Measurements from ENCODE around the gene SMURF1. TPM values are rescaled to one million over a fixed set of nuclear protein-coding genes. Genes with fewer than 3 reads are reported as not detected.

Gene SMURF1
- total RNA-seq, 2 experiments from 2014 or later, result 12.4 to 13.4 TPM

DNA sequence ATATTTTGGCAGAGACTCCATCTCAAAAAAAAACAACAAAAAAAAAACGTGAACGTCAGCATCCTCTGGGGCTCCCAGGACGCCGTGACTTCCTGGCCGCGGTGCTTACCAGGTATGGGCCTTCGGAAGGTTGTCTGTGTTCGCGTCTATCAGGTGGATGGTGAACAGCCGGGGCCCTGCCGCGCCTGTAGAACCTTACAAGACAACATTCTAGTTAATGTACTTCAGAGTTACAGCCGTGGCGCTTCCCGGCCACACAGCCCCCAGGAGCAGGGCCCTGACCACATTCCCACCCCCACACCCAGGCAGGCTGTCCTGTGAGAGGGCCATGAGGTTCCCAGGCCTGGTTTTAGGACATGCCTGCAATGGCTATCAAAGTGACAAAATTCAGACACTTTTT, 111.0 kb downstream of the SMURF1 start:
- no peak for ATAC-seq
- Mint-ChIP-seq H3K4me3 (no peak overlapping the region), H3K27me3 (no peaks in the 10 kb centered on the region), H3K9me3 (ENCODE audit: low read depth) (no peaks in the 10 kb centered on the region), H3K27ac (no peak overlapping the region), H3K4me1 (no peaks in the 10 kb centered on the region), H3K36me3 (ENCODE audit: low read depth) (peaks cover 48% of the 10 kb centered on the region)
- intact Hi-C loops (cut with DNase I, micrococcal nuclease), result loop anchor here in 1 of 2 experiments (10.0 kb wide), 1 partner anchor 202 kb away; no protein-coding TSS in a partner anchor
- ChIA-PET POLR2A (no interaction called here), CTCF (interaction anchor here (1.4 kb wide), 1 partner anchor 16 kb away, joined by 3 read pairs; no protein-coding TSS in a partner anchor)
- DNase-seq, result no peak

- Mint-ChIP-seq H3K9me3 (ENCODE audit: low read depth) (no peaks in the 10 kb centered on the region), H3K27ac (no peak overlapping the region), H3K4me3 (no peak overlapping the region), H3K4me1 (peaks cover 3% of the 10 kb centered on the region), H3K27me3 (no peaks in the 10 kb centered on the region), H3K36me3 (ENCODE audit: low read depth) (peaks cover 41% of the 10 kb centered on the region)
- intact Hi-C loops (cut with DNase I, micrococcal nuclease), result loop anchor here in 1 of 2 experiments (10.0 kb wide), 1 partner anchor 203 kb away; no protein-coding TSS in a partner anchor
- POLR2A ChIA-PET, result no interaction called here
- ATAC-seq (no peak), DNase-seq (no peak)
- CTCF ChIA-PET, result interaction anchor here (1.4 to 2.1 kb wide), 2 partner anchors 8 to 15 kb away, joined by 3 to 9 read pairs; no protein-coding TSS in a partner anchor
Measured at GRCh38 chr7:99031496-99031895, 112.4 kb downstream of the SMURF1 start.

DNA sequence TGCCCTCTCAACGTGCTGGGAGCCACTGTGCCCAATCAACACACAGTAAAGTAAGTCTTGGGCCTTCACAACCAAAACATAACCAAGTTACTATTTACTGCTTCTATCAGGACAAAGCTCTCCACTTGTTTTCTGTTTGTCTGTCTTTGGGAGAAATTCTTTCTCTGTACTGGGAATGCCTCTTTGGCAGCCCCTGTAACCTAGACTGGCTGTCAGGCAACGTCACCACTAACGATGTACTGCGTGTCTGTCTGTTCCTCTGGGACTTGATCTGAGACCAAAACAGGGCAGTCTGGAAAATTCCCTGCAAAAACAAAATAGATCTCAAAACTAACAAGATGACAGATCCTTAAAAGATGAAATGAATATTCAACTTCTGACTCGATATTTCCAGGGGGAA, 113.0 kb downstream of the SMURF1 start:
- intact Hi-C loops (cut with DNase I, micrococcal nuclease), result loop anchor here in 1 of 2 experiments (10.0 kb wide), 1 partner anchor 204 kb away; no protein-coding TSS in a partner anchor
- peaks cover 37% of the 10 kb centered on the region for H3K36me3 Mint-ChIP-seq (ENCODE audit: low read depth)
- CTCF ChIA-PET, result interaction anchor here (0.6 to 2.1 kb wide), 3 partner anchors 9 to 330 kb away, joined by 3 to 9 read pairs (median 3); no protein-coding TSS in a partner anchor
- POLR2A ChIA-PET, result no interaction called here
- no peaks in the 10 kb centered on the region for H3K9me3 Mint-ChIP-seq (ENCODE audit: low read depth)
- H3K27ac Mint-ChIP-seq, result peak overlapping the region; percentile 32
- H3K4me1 Mint-ChIP-seq, result peaks cover 3% of the 10 kb centered on the region
- no peak for ATAC-seq
- H3K27me3 Mint-ChIP-seq, result no peaks in the 10 kb centered on the region
- no peak overlapping the region for H3K4me3 Mint-ChIP-seq
- no peak for DNase-seq

DNA sequence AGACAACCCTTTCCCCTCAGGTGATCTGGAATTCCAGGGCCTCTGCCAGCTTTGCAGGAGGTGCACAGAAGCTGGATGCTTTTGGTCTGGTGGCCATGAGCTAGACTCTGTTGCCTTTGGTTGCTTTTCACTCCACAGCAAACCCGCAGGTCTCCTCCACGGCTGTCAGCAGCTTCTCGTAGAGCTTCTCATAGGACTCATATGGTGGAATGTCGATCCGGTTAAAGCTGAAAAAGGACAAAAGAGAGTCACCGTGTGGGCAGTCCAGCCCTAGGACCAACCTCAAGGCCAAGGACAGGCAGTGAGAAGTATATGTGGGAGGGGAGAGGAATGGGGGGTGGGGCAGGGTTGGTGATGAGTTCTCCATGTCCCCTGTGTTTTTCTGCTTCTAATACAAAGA, 113.5 kb downstream of the SMURF1 start:
- Mint-ChIP-seq H3K4me3 (no peak overlapping the region), H3K36me3 (ENCODE audit: low read depth) (peaks cover 32% of the 10 kb centered on the region), H3K4me1 (peaks cover 3% of the 10 kb centered on the region), H3K9me3 (ENCODE audit: low read depth) (no peaks in the 10 kb centered on the region), H3K27me3 (no peaks in the 10 kb centered on the region), H3K27ac (no peak overlapping the region)
- intact Hi-C loops (cut with DNase I, micrococcal nuclease), result loop anchor here in 1 of 2 experiments (10.0 kb wide), 1 partner anchor 204 kb away; no protein-coding TSS in a partner anchor
- ATAC-seq (no peak), DNase-seq (no peak)
- CTCF ChIA-PET, result interaction anchor here (0.6 to 2.1 kb wide), 4 partner anchors 9 to 330 kb away, joined by 3 to 9 read pairs (median 3); no protein-coding TSS in a partner anchor
- POLR2A ChIA-PET, result interaction anchor here (0.6 kb wide), 1 partner anchor 441 kb away, joined by 5 read pairs; no protein-coding TSS in a partner anchor

GRCh38 chr7:99029466-99030435, 114.2 kb downstream of the SMURF1 start:
- ChIA-PET CTCF (interaction anchor here (0.6 to 2.1 kb wide), 4 partner anchors 10 to 331 kb away, joined by 3 to 9 read pairs (median 3); no protein-coding TSS in a partner anchor), POLR2A (interaction anchor here (0.6 kb wide), 1 partner anchor 442 kb away, joined by 5 read pairs; no protein-coding TSS in a partner anchor)
- H3K27me3 Mint-ChIP-seq, result no peaks in the 10 kb centered on the region
- ATAC-seq (no peak), DNase-seq (no peak)
- no peak overlapping the region for H3K4me3 Mint-ChIP-seq
- H3K4me1 Mint-ChIP-seq, result peaks cover 3% of the 10 kb centered on the region
- peak overlapping the region; percentile 58 for H3K27ac Mint-ChIP-seq
- peaks cover 30% of the 10 kb centered on the region for H3K36me3 Mint-ChIP-seq (ENCODE audit: low read depth)
- H3K9me3 Mint-ChIP-seq (ENCODE audit: low read depth), result no peaks in the 10 kb centered on the region
- intact Hi-C loops (cut with DNase I, micrococcal nuclease), result loop anchor here in 1 of 2 experiments (10.0 kb wide), 1 partner anchor 205 kb away; no protein-coding TSS in a partner anchor

- Mint-ChIP-seq H3K36me3 (ENCODE audit: low read depth) (peaks cover 30% of the 10 kb centered on the region), H3K4me1 (peaks cover 3% of the 10 kb centered on the region), H3K27me3 (no peaks in the 10 kb centered on the region), H3K27ac (peak overlapping the region; percentile 58), H3K4me3 (no peak overlapping the region), H3K9me3 (ENCODE audit: low read depth) (no peaks in the 10 kb centered on the region)
- intact Hi-C loops (cut with DNase I, micrococcal nuclease), result no loop called here
- no peak for ATAC-seq
- ChIA-PET POLR2A (no interaction called here), CTCF (no interaction called here)
- no peak for DNase-seq
Measured at GRCh38 chr7:99028261-99028973, 115.5 kb downstream of the SMURF1 start.

DNA sequence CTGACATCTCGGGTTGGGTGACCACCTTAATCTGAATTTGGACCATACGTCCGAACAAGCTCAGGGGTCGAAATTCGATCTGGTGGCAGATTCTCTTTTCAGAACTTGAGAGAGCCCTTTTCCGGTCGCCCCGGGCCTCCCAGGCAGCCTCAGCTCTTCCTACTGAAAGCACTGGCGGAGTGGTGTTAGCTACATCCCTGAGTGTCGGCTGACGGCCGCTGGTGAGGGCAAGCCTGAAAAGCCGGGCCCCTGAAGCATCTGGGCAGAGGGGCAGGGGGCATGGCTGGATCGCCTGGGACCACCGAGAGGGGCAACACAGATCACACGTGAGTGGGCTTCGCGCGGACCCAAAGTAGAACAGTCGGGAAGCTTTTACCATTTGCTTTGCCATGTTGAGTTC, 116.1 kb downstream of the SMURF1 start:
- H3K27me3 Mint-ChIP-seq, result no peaks in the 10 kb centered on the region

DNA sequence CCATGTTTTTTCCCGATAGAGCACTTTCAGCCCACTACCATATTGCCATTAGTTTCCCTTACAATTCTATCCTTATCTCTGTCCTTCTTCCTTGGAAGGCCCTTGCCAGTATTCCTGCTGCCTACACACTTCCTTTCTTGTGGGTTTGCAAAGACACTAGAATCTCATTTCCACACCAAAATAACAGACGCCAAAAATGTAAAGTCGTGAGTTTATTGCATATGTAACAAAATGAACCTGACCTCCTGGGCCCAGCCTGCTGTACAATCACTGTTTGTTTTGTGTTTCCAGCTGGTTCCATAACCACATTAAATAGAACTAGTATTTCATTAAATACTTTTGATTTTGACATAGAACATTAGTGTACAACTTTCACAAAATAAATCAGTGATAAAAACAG, 116.7 kb downstream of the SMURF1 start:
- POLR2A ChIA-PET, result no interaction called here
- ATAC-seq (no peak), DNase-seq (no peak)
- CTCF ChIA-PET, result interaction anchor here (1.1 to 1.8 kb wide), 2 partner anchors 10 to 14 kb away, joined by 4 to 7 read pairs; no protein-coding TSS in a partner anchor
- no peaks in the 10 kb centered on the region for H3K9me3 Mint-ChIP-seq (ENCODE audit: low read depth)
- peaks cover 32% of the 10 kb centered on the region for H3K36me3 Mint-ChIP-seq (ENCODE audit: low read depth)
- H3K4me3 Mint-ChIP-seq, result no peak overlapping the region
- H3K4me1 Mint-ChIP-seq, result peaks cover 3% of the 10 kb centered on the region
- intact Hi-C loops (cut with DNase I, micrococcal nuclease), result no loop called here
- H3K27ac Mint-ChIP-seq, result no peak overlapping the region
- H3K27me3 Mint-ChIP-seq, result no peaks in the 10 kb centered on the region

More for the DNA sequence above, 116.1 kb downstream of the SMURF1 start:
- intact Hi-C loops (cut with DNase I, micrococcal nuclease), result no loop called here
- Mint-ChIP-seq H3K4me3 (no peak overlapping the region), H3K4me1 (peaks cover 3% of the 10 kb centered on the region), H3K9me3 (ENCODE audit: low read depth) (no peaks in the 10 kb centered on the region), H3K36me3 (ENCODE audit: low read depth) (peaks cover 34% of the 10 kb centered on the region), H3K27ac (no peak overlapping the region)
- DNase-seq (no peak), ATAC-seq (no peak)
- ChIA-PET POLR2A (no interaction called here), CTCF (interaction anchor here (1.1 to 1.8 kb wide), 2 partner anchors 9 to 14 kb away, joined by 4 to 7 read pairs; no protein-coding TSS in a partner anchor)

GRCh38 chr7:99024066-99024465, 119.8 kb downstream of the SMURF1 start:
- intact Hi-C loops (cut with DNase I, micrococcal nuclease), result no loop called here
- ChIA-PET POLR2A (no interaction called here), CTCF (no interaction called here)
- H3K36me3 Mint-ChIP-seq (ENCODE audit: low read depth), result peaks cover 30% of the 10 kb centered on the region
- no peak for DNase-seq
- no peak overlapping the region for H3K4me3 Mint-ChIP-seq
- no peak for ATAC-seq
- H3K4me1 Mint-ChIP-seq, result peaks cover 3% of the 10 kb centered on the region
- no peaks in the 10 kb centered on the region for H3K9me3 Mint-ChIP-seq (ENCODE audit: low read depth)
- no peaks in the 10 kb centered on the region for H3K27me3 Mint-ChIP-seq
- H3K27ac Mint-ChIP-seq, result no peak overlapping the region

GRCh38 chr7:99021941-99022560, 121.9 kb downstream of the SMURF1 start:
- Mint-ChIP-seq H3K4me1 (no peaks in the 10 kb centered on the region), H3K36me3 (ENCODE audit: low read depth) (peaks cover 23% of the 10 kb centered on the region), H3K9me3 (ENCODE audit: low read depth) (no peaks in the 10 kb centered on the region), H3K27ac (no peak overlapping the region), H3K4me3 (no peak overlapping the region), H3K27me3 (no peaks in the 10 kb centered on the region)
- intact Hi-C loops (cut with DNase I, micrococcal nuclease), result no loop called here
- ChIA-PET CTCF (interaction anchor here (1.0 kb wide), 1 partner anchor 13 kb away, joined by 3 read pairs; no protein-coding TSS in a partner anchor), POLR2A (interaction anchor here (0.5 kb wide), 1 partner anchor 33 kb away, joined by 3 read pairs; no protein-coding TSS in a partner anchor)
- DNase-seq (no peak), ATAC-seq (no peak)

DNA sequence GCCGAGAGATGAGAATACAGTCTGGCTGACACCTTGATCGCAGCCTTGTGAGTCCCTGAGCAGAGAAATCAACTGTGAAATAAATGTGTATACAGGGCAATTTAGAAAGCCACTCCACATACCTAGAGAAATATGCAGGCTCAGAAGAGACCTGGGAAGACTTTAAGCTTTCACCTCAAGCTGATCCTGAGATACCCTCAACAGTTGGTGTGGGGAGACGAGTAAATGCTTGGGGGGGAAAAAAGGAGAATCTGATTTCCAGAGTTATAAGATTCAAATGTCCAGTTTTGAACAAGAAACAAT, 123.5 kb downstream of the SMURF1 start:
- CTCF ChIA-PET, result interaction anchor here (0.8 kb wide), 1 partner anchor 291 kb away, joined by 3 read pairs; no protein-coding TSS in a partner anchor
- H3K36me3 Mint-ChIP-seq (ENCODE audit: low read depth), result peaks cover 36% of the 10 kb centered on the region
- no peaks in the 10 kb centered on the region for H3K9me3 Mint-ChIP-seq (ENCODE audit: low read depth)
- ATAC-seq (no peak), DNase-seq (no peak)
- H3K27me3 Mint-ChIP-seq, result no peaks in the 10 kb centered on the region
- no peak overlapping the region for H3K27ac Mint-ChIP-seq
- H3K4me1 Mint-ChIP-seq, result peaks cover 7% of the 10 kb centered on the region
- no peak overlapping the region for H3K4me3 Mint-ChIP-seq
- POLR2A ChIA-PET, result no interaction called here
- intact Hi-C loops (cut with DNase I, micrococcal nuclease), result no loop called here
